GM21619 (cell line): Measurements from ENCODE around the gene CILP.
"Not testable (repeated sequence)": the region's sequence is repeated elsewhere in the genome, so short reads cannot be mapped to it uniquely, and the experiment has no call there.

Source experiments
- ATAC-seq: cut with Tn5 transposase; IDR thresholded peaks from one replicate; pipeline ENCODE4 v1.9.1; 2021; ENCODE audit not compliant: unreplicated experiment

The CILP gene

GRCh38 chr15:65226901-65227300 lies 15.6 kb upstream of the CILP start:
- not testable (repeated sequence) for ATAC-seq

GRCh38 chr15:65226221-65226620 lies 14.9 kb upstream of the CILP start:
- ATAC-seq: no peak

- ATAC-seq: no peak
These were observed 12.7 kb upstream of the CILP start for GRCh38 chr15:65223996-65224395.

GRCh38 chr15:65222891-65223290 lies 11.6 kb upstream of the CILP start:
- no peak for ATAC-seq

- no peak for ATAC-seq
These were observed 10.4 kb upstream of the CILP start for GRCh38 chr15:65221697-65222096.

GRCh38 chr15:65219137-65219536 lies 7.9 kb upstream of the CILP start:
- ATAC-seq: no peak

GRCh38 chr15:65217526-65218482 lies 6.5 kb upstream of the CILP start:
- ATAC-seq: no peak

GRCh38 chr15:65215496-65215895 lies 4.2 kb upstream of the CILP start:
- no peak for ATAC-seq

- ATAC-seq: no peak
These were observed 2.7 kb upstream of the CILP start for GRCh38 chr15:65214010-65214409.

- no peak for ATAC-seq
These were observed 2.0 kb upstream of the CILP start for GRCh38 chr15:65213241-65213640.

GRCh38 chr15:65212097-65212496 lies 824 bp upstream of the CILP start:
- no peak for ATAC-seq

- ATAC-seq: no peak
These were observed 259 bp upstream of the CILP start for GRCh38 chr15:65211482-65211982.

GRCh38 chr15:65209701-65210643 lies 1.3 kb downstream of the CILP start:
- no peak for ATAC-seq

- no peak for ATAC-seq
These were observed 2.6 kb downstream of the CILP start for GRCh38 chr15:65208647-65209046.

GRCh38 chr15:65207280-65207840 lies 3.9 kb downstream of the CILP start:
- no peak for ATAC-seq

- ATAC-seq: no peak
These were observed 4.5 kb downstream of the CILP start for GRCh38 chr15:65206750-65207149.

- ATAC-seq: no peak
These were observed 6.2 kb downstream of the CILP start for GRCh38 chr15:65204931-65205660.

GRCh38 chr15:65204236-65204930 lies 6.9 kb downstream of the CILP start:
- no peak for ATAC-seq

GRCh38 chr15:65201918-65202317 lies 9.4 kb downstream of the CILP start:
- ATAC-seq: no peak

GRCh38 chr15:65198571-65198970 lies 12.7 kb downstream of the CILP start:
- ATAC-seq: no peak
